Subcutaneous abdominal adipose tissue (tissue), 5 donors: ENCODE results near the gene TIGD1.
A peak's percentile ranks its signal among the peaks of the same experiment; 100 is the strongest.
"Not testable (repeated sequence)": the region's sequence is repeated elsewhere in the genome, so short reads cannot be mapped to it uniquely, and the experiment has no call there.

ENCODE experiments used
- H3K27ac ChIP-seq: one replicate; pipeline ENCODE4 v1.7.0; 2013; ENCODE audit warnings: low read depth, mild to moderate bottlenecking, inconsistent platforms, low read length, moderate library complexity
- H3K27me3 ChIP-seq, 5 donors: one replicate each; pipeline ENCODE4 v1.7.0; 2013; ENCODE audit warnings: low read length in 5 of 5, inconsistent platforms in 1 of 5; ENCODE audit not compliant: control insufficient read depth in 5 of 5, insufficient read depth in 4 of 5
- H3K36me3 ChIP-seq, 5 donors: one replicate each; pipeline ENCODE4 v1.7.0; 2013; ENCODE audit warnings: low read length in 5 of 5; ENCODE audit not compliant: control insufficient read depth in 5 of 5, insufficient read depth in 5 of 5
- H3K4me1 ChIP-seq, 5 donors: one replicate each; pipeline ENCODE4 v1.7.0; 2013; ENCODE audit warnings: low read length in 5 of 5, mild to moderate bottlenecking in 3 of 5, moderate library complexity in 1 of 5; ENCODE audit not compliant: control insufficient read depth in 5 of 5, insufficient read depth in 5 of 5
- H3K4me3 ChIP-seq, 5 donors: one replicate each; pipeline ENCODE4 v1.7.0; 2013; ENCODE audit warnings: low read length in 5 of 5, low read depth in 1 of 5
- H3K9ac ChIP-seq, 5 donors: one replicate each; pipeline ENCODE4 v1.7.0; 2013; ENCODE audit warnings: low read length in 5 of 5, mild to moderate bottlenecking in 4 of 5, moderate library complexity in 3 of 5
- H3K9me3 ChIP-seq, 5 donors: one replicate each; pipeline ENCODE4 v1.7.0; 2013; ENCODE audit warnings: low read length in 5 of 5; ENCODE audit not compliant: control insufficient read depth in 5 of 5
- donor health status: healthy.
- donor health status: healthy.
- donor health status: healthy.
- donor health status: healthy.
- donor health status: healthy.

The TIGD1 gene

GRCh38 chr2:232571026-232571474, 20.7 kb upstream of the TIGD1 start:
- H3K9ac ChIP-seq: no peak overlapping the region
- H3K36me3 ChIP-seq: peaks cover 48 to 91% (median 75%) of the 10 kb centered on the region in 5 donors
- no peak overlapping the region for H3K4me3 ChIP-seq
- no peaks in the 10 kb centered on the region for H3K9me3 ChIP-seq
- no peaks in the 10 kb centered on the region for H3K4me1 ChIP-seq
- no peak overlapping the region for H3K27ac ChIP-seq
- no peaks in the 10 kb centered on the region for H3K27me3 ChIP-seq

GRCh38 chr2:232570481-232570880, 20.1 kb upstream of the TIGD1 start:
- H3K36me3 ChIP-seq: peaks cover 48 to 97% (median 79%) of the 10 kb centered on the region in 5 donors
- H3K9me3 ChIP-seq, H3K4me3 ChIP-seq, H3K4me1 ChIP-seq, H3K27ac ChIP-seq, H3K9ac ChIP-seq, H3K27me3 ChIP-seq: not testable (repeated sequence)

DNA sequence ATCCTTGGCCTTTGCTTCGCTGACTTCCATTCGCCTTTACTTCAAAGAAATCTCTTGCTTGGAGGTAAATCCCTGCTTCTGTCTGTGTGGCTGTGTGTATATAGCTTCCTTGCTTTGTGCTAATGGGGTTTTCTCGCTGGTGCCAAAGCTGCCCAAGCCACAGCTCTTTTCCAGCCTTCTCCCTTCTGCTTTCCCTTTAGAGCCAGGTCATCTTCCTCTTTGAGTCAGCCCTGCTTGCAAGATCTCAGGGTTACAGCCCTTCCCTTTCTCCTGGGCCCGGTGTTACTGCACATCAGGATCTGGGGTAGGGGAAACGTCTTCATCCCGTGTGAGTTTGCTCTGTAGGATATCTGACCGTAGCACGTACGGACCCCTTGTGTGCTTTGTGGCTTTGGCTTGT, 19.2 kb upstream of the TIGD1 start:
- Histone ChIP-seq H3K9me3 (no peaks in the 10 kb centered on the region), H3K27me3 (no peaks in the 10 kb centered on the region), H3K4me3 (no peak overlapping the region), H3K36me3 (peaks cover 47 to 97% (median 78%) of the 10 kb centered on the region in 5 donors), H3K9ac (no peak overlapping the region), H3K4me1 (no peaks in the 10 kb centered on the region), H3K27ac (no peak overlapping the region)

GRCh38 chr2:232568161-232568560, 17.8 kb upstream of the TIGD1 start:
- no peaks in the 10 kb centered on the region for H3K4me1 ChIP-seq
- H3K27ac ChIP-seq: no peak overlapping the region
- H3K27me3 ChIP-seq: no peaks in the 10 kb centered on the region
- H3K36me3 ChIP-seq: peaks cover 46 to 97% (median 80%) of the 10 kb centered on the region in 5 donors
- H3K9ac ChIP-seq: no peak overlapping the region
- no peak overlapping the region for H3K4me3 ChIP-seq
- no peaks in the 10 kb centered on the region for H3K9me3 ChIP-seq

DNA sequence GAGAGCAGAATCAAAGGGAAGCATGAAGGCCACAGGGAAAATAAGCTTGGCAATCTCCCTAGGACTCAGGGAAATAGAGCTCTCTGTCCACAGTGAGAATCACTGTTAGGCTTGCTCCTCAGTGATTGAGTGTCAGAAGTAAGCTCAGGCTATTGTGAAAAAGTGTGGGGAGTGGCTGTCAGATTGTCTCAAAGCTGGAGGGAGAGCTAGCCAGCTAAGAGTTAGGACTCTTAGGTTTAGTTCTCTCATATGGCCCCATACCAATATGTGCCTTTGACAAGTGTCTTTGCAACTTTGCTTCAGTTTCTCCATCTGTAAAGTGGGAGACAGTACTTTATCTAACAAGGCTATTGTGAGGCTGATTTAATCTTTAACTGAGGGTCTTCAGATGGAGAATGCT, 17.4 kb upstream of the TIGD1 start:
- no peak overlapping the region for H3K27ac ChIP-seq
- no peaks in the 10 kb centered on the region for H3K27me3 ChIP-seq
- H3K4me3 ChIP-seq: no peak overlapping the region
- H3K36me3 ChIP-seq: peaks cover 45 to 97% (median 81%) of the 10 kb centered on the region in 5 donors
- no peaks in the 10 kb centered on the region for H3K9me3 ChIP-seq
- H3K9ac ChIP-seq: no peak overlapping the region
- no peaks in the 10 kb centered on the region for H3K4me1 ChIP-seq

DNA sequence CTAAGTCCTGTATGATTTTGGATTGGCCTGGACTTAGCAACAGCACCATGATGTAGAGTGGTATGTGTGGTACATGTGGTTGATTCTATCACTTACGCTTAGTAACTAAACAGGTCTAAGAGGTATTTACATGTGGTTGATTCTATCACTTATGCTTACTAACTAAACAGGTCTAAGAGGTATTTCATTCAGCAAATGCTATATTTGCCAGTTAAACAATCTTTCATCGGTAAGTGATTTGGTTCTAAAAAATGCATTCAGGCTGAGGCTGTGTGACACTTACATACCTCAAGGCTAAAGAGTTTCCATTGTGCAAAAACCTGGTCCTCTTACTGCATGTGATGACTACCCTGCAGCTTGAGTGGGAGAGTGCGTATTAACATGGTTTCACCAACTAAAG, 13.2 kb upstream of the TIGD1 start:
- no peak overlapping the region for H3K4me3 ChIP-seq
- H3K9ac ChIP-seq: no peak overlapping the region
- no peaks in the 10 kb centered on the region for H3K9me3 ChIP-seq
- no peak overlapping the region for H3K27ac ChIP-seq
- H3K27me3 ChIP-seq: no peaks in the 10 kb centered on the region
- H3K4me1 ChIP-seq: no peaks in the 10 kb centered on the region
- peaks cover 44 to 93% (median 76%) of the 10 kb centered on the region in 5 donors for H3K36me3 ChIP-seq

GRCh38 chr2:232562515-232563151, 12.3 kb upstream of the TIGD1 start:
- Histone ChIP-seq H3K4me1 (no peaks in the 10 kb centered on the region), H3K27me3 (no peaks in the 10 kb centered on the region), H3K4me3 (no peak overlapping the region), H3K36me3 (peaks cover 36 to 92% (median 72%) of the 10 kb centered on the region in 5 donors), H3K27ac (no peak overlapping the region), H3K9ac (no peak overlapping the region), H3K9me3 (no peaks in the 10 kb centered on the region)

DNA sequence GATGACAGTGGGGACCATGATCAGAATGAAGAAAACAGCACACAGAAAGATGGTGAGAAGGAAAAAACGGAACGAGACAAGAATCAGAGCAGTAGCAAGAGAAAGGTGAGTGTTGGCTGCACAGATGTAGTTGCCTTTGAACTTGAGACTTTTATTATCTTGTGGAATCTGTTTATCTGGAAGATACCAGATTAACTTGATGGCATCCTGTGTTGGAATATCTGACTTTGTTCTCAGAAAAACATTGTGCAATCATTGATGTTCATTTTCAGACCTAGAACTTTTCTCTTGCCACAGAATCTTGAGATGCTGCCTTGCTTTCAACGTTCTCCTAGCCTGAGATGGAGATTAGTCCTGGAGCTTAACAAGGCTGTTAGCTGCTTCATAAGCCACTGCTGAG, 6.1 kb upstream of the TIGD1 start:
- no peak overlapping the region for H3K27ac ChIP-seq
- peaks cover 5 to 18% (median 16%) of the 10 kb centered on the region in 5 donors for H3K4me1 ChIP-seq
- H3K9me3 ChIP-seq: no peaks in the 10 kb centered on the region
- no peak overlapping the region for H3K9ac ChIP-seq
- no peak overlapping the region for H3K4me3 ChIP-seq
- peaks cover 28 to 53% (median 35%) of the 10 kb centered on the region in 5 donors for H3K36me3 ChIP-seq
- H3K27me3 ChIP-seq: no peaks in the 10 kb centered on the region

DNA sequence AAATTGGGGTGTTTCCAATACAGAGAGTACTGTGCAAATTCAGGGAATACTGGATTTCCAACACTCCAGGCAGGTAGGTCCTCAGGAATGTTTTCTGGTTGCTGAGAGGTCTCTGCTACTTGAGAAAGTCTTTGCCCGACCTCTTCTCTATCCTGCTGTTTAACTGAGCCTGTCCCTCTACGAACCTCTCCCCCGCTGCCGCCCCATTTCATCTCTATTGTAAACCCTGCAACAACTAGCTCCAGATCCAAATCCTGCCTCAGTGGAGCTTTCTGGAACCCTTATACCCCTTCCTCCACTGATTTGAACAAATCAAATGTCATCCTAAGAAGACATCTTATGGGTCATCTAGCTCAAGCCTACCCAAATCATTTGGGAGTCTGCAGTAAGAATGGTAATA, 1.4 kb upstream of the TIGD1 start:
- peaks cover 9 to 30% (median 29%) of the 10 kb centered on the region in 5 donors for H3K4me1 ChIP-seq
- H3K27me3 ChIP-seq: no peaks in the 10 kb centered on the region
- peak overlapping the region; percentile 22 to 93 (median 90) for H3K9ac ChIP-seq
- peak overlapping the region; percentile 94 for H3K27ac ChIP-seq
- H3K36me3 ChIP-seq: peaks cover 6 to 14% (median 9%) of the 10 kb centered on the region in 5 donors
- H3K9me3 ChIP-seq: no peaks in the 10 kb centered on the region
- H3K4me3 ChIP-seq: peak overlapping the region; percentile 75 to 98 (median 93)

GRCh38 chr2:232551250-232551638, 887 bp upstream of the TIGD1 start:
- Histone ChIP-seq H3K9me3 (no peaks in the 10 kb centered on the region), H3K9ac (peak overlapping the region; percentile 57 to 97 (median 92)), H3K27ac (peak overlapping the region; percentile 94), H3K4me1 (peaks cover 9 to 30% (median 29%) of the 10 kb centered on the region in 5 donors), H3K36me3 (peaks cover 1 to 9% (median 4%) of the 10 kb centered on the region in 5 donors), H3K4me3 (peak overlapping the region; percentile 75 to 98 (median 93)), H3K27me3 (no peaks in the 10 kb centered on the region)
